GM10248 (cell line): ENCODE measurements around the gene ATXN7L2.

Experiments used
- CTCF ChIA-PET: fragments of 300-600 bp; sonication (Branson Sonifier 250); formaldehyde crosslinking; extraction: SDS; loops from one replicate; lab custom pipeline; 2021; ENCODE audit warnings: antibody characterized with exemption; lab: Yijun Ruan, JAX
- POLR2A ChIA-PET: fragments of 350-650 bp; sonication (Branson Sonifier 250); formaldehyde crosslinking; extraction: SDS; loops from one replicate; lab custom pipeline; 2020; ENCODE audit warnings: antibody characterized with exemption; lab: Yijun Ruan, JAX
- DNase-seq: peaks from one replicate; pipeline ENCODE4 v3.0.0; 2012; ENCODE audit errors: extremely low spot score
- CTCF ChIP-seq: IDR thresholded peaks from 2 replicates; pipeline ENCODE4 v1.5.1; 2012; ENCODE audit warnings: mild to moderate bottlenecking, low read depth; ENCODE audit errors: extremely low read depth, missing control alignments, control extremely low read depth

Gene ATXN7L2

GRCh38 chr1:109447524-109447923 lies 36.2 kb upstream of the ATXN7L2 start:
- ChIA-PET POLR2A (no interaction called here), CTCF (interaction anchor here (1.0 kb wide), 1 partner anchor 10 kb away, joined by 3 read pairs; no protein-coding TSS in a partner anchor)
- no peak for DNase-seq
- TF ChIP-seq CTCF: no peak

GRCh38 chr1:109454497-109455133 lies 29.1 kb upstream of the ATXN7L2 start:
- CTCF ChIA-PET: no interaction called here
- POLR2A ChIA-PET: no interaction called here
- no peak for TF ChIP-seq CTCF
- no peak for DNase-seq

GRCh38 chr1:109457819-109458218 lies 25.9 kb upstream of the ATXN7L2 start:
- no peak for DNase-seq
- ChIA-PET CTCF (interaction anchor here (1.0 to 1.9 kb wide), 5 partner anchors 9 to 59 kb away, joined by 3 to 4 read pairs (median 4); partner anchors contain the start of gene CYB561D1), POLR2A (interaction anchor here (0.6 kb wide), 1 partner anchor 12 kb away, joined by 5 read pairs; no protein-coding TSS in a partner anchor)
- no peak for TF ChIP-seq CTCF

GRCh38 chr1:109466125-109466451 lies 17.6 kb upstream of the ATXN7L2 start:
- DNase-seq: peak; percentile 3
- ChIA-PET POLR2A (no interaction called here), CTCF (interaction anchor here (1.3 kb wide), 1 partner anchor 27 kb away, joined by 3 read pairs; no protein-coding TSS in a partner anchor)
- no peak for TF ChIP-seq CTCF

GRCh38 chr1:109466452-109467300 lies 17.0 kb upstream of the ATXN7L2 start, which contains the start of gene SYPL2:
SYPL2 (plus strand) TSS chr1:109466546; CDS start chr1:109466844, 298 bp downstream.
- TF ChIP-seq CTCF: no peak
- ChIA-PET CTCF (interaction anchor here (1.3 to 1.6 kb wide), 2 partner anchors 26 to 66 kb away, joined by 3 to 4 read pairs; no protein-coding TSS in a partner anchor), POLR2A (no interaction called here)
- DNase-seq: peak; percentile 34

- ChIA-PET POLR2A (no interaction called here), CTCF (interaction anchor here (1.1 to 1.6 kb wide), 2 partner anchors 27 to 65 kb away, joined by 4 read pairs; partner anchors contain the start of gene CYB561D1)
- DNase-seq: peak; percentile 14
- no peak for TF ChIP-seq CTCF
These were observed 16.4 kb upstream of the ATXN7L2 start for GRCh38 chr1:109467301-109467777.
